GM19099 (cell line): ENCODE results near the gene EHHADH.
A peak's percentile ranks its signal among the peaks of the same experiment; 100 is the strongest.

ENCODE experiments used
- POLR2A ChIP-seq: IDR thresholded peaks from 3 replicates; pipeline ENCODE4 v1.6.1; 2011; ENCODE audit warnings: low read depth; ENCODE audit not compliant: insufficient read length; ENCODE audit errors: extremely low read depth

Gene EHHADH

GRCh38 chr3:185253645-185254410 lies at the start of gene EHHADH:
EHHADH (minus strand) TSS chr3:185254049; CDS start chr3:185254022, 27 bp downstream.
- peak; percentile 50 for TF ChIP-seq POLR2A

- no peak for TF ChIP-seq POLR2A
These were observed 44.0 kb upstream of the EHHADH start for GRCh38 chr3:185297867-185298266.

- no peak for TF ChIP-seq POLR2A
These were observed 38.4 kb upstream of the EHHADH start for GRCh38 chr3:185292238-185292637.

GRCh38 chr3:185290266-185290665 lies 36.4 kb upstream of the EHHADH start:
- TF ChIP-seq POLR2A = no peak

GRCh38 chr3:185283374-185283935 lies 29.6 kb upstream of the EHHADH start:
- no peak for TF ChIP-seq POLR2A

- TF ChIP-seq POLR2A = peak; percentile 80
These were observed 29.0 kb upstream of the EHHADH start for GRCh38 chr3:185282696-185283373.

GRCh38 chr3:185280572-185281365 lies 26.9 kb upstream of the EHHADH start:
- no peak for TF ChIP-seq POLR2A

GRCh38 chr3:185279587-185280138 lies 25.8 kb upstream of the EHHADH start:
- no peak for TF ChIP-seq POLR2A

- TF ChIP-seq POLR2A = no peak
These were observed 22.6 kb upstream of the EHHADH start for GRCh38 chr3:185276415-185276814.

GRCh38 chr3:185272033-185272432 lies 18.2 kb upstream of the EHHADH start:
- no peak for TF ChIP-seq POLR2A

- no peak for TF ChIP-seq POLR2A
These were observed 17.1 kb upstream of the EHHADH start for GRCh38 chr3:185270956-185271332.

- TF ChIP-seq POLR2A = no peak
These were observed 16.6 kb upstream of the EHHADH start for GRCh38 chr3:185270262-185270955.

- no peak for TF ChIP-seq POLR2A
These were observed 14.5 kb upstream of the EHHADH start for GRCh38 chr3:185268194-185268962.

GRCh38 chr3:185267193-185267592 lies 13.3 kb upstream of the EHHADH start:
- TF ChIP-seq POLR2A = no peak
